ENCODE measurements around the gene KHDRBS1. TPM values are rescaled to one million over a fixed set of nuclear protein-coding genes. Genes with fewer than 3 reads are reported as not detected.
"Not testable (repeated sequence)": the region's sequence is repeated elsewhere in the genome, so short reads cannot be mapped to it uniquely, and the experiment has no call there.

Gene KHDRBS1
- total RNA-seq, 2 experiments from 2014 or later: 200 to 203 TPM

DNA sequence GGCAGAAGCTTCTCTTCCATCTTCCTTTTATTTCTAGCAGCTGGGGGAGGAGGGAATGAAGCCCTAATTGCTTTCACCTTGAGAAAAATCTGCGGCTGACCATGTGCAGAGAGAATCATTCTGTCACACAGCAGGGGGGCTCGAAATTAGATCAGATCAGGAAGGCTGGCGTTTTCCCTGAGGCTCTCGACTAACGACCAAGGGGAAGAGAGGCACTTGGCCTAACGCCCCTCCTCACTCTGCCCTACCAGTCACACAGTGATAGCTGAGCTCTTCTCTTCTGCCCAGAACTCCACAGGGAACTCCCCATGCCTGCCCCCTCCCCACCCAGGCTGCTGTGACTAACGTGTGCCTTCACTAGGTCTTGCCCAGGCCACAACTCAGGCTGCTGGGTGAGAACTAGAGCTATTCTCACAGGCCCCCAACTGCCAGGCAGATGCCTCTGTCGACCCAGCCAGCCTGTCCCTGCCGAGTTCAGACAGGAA, 26.5 kb upstream of the KHDRBS1 start:
- no peak for DNase-seq
- Mint-ChIP-seq H3K4me3 (no peak overlapping the region), H3K27ac (no peak overlapping the region), H3K9me3 (no peaks in the 10 kb centered on the region), H3K27me3 (no peaks in the 10 kb centered on the region), H3K4me1 (ENCODE audit: low read depth) (peaks cover 40% of the 10 kb centered on the region), H3K36me3 (no peaks in the 10 kb centered on the region)
- POLR2A ChIA-PET: no interaction called here
- intact Hi-C loops (cut with micrococcal nuclease): no loop called here
- CTCF ChIA-PET: no interaction called here

DNA sequence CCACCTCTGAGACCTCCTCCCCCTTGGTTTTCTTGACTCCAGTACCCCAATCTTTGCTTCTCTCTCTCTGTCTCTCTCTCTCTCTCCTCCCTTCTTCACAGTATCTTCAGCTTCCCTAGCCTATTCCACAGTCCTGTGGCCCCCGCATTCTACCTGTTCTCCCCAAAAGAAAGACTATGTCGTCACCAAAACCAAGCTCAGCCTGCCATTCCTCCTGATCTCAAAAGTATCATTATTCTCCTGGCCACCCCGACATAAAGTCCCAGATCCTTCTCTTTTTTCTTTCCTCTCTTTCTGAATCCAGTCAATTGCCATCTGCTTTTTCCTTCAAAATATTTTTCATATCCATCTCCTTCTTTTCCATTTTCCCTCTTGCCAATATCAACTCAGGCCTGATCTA, 23.7 kb upstream of the KHDRBS1 start:
- ChIA-PET POLR2A (no interaction called here), CTCF (no interaction called here)
- Mint-ChIP-seq H3K9me3 (no peaks in the 10 kb centered on the region), H3K27me3 (no peaks in the 10 kb centered on the region), H3K27ac (no peak overlapping the region), H3K4me3 (no peak overlapping the region), H3K4me1 (ENCODE audit: low read depth) (peaks cover 22% of the 10 kb centered on the region), H3K36me3 (no peaks in the 10 kb centered on the region)
- no peak for DNase-seq
- intact Hi-C loops (cut with micrococcal nuclease): no loop called here

DNA sequence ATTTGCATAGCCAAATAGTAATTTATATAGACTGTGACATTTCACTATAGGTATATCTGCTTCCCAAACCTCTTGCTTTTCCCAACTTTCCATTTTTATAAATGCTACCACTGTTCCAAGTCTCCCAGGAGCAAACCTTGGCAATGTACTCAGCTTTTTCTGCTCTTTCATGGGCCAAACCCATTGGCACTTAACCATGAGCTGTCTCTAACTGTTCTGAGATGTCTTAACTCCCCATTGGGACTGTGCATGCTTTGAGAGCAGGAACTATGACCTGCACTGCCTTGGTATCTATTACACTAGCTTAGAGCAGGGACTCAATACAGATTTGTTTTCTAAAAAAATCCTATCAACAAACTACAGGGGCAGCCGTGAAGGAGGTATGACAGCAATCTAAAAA, 22.5 kb upstream of the KHDRBS1 start:
- no peak overlapping the region for H3K27ac Mint-ChIP-seq
- H3K36me3 Mint-ChIP-seq: no peaks in the 10 kb centered on the region
- CTCF ChIA-PET: interaction anchor here (1.5 kb wide), 2 partner anchors 14 to 28 kb away, joined by 3 to 6 read pairs; no protein-coding TSS in a partner anchor
- H3K9me3 Mint-ChIP-seq: no peaks in the 10 kb centered on the region
- H3K4me1 Mint-ChIP-seq (ENCODE audit: low read depth): peaks cover 17% of the 10 kb centered on the region
- POLR2A ChIA-PET: interaction anchor here (0.7 kb wide), 1 partner anchor 72 kb away, joined by 3 read pairs; no protein-coding TSS in a partner anchor
- intact Hi-C loops (cut with micrococcal nuclease): no loop called here
- H3K4me3 Mint-ChIP-seq: no peak overlapping the region
- H3K27me3 Mint-ChIP-seq: no peaks in the 10 kb centered on the region
- DNase-seq: no peak

DNA sequence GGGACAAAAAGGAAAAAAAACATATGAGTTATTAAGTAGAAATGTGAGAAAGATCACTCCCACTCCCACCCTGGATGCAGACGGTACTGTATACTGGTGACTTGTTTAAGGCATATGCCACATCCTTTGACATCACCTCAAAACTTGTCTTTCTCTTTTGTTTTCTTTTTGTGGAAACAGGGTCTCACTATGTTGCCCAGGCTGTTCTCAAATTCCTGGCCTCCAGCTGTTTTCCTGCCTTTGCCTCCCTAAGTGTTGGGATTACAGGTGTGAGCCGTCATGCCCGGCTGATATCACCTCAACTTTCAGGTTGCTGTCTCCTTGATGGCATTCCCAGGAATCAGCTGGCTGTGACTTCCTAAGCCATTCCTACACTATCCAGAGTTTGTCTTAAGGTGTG, 18.4 kb upstream of the KHDRBS1 start:
- intact Hi-C loops (cut with micrococcal nuclease): no loop called here
- no peaks in the 10 kb centered on the region for H3K9me3 Mint-ChIP-seq
- H3K36me3 Mint-ChIP-seq: no peaks in the 10 kb centered on the region
- POLR2A ChIA-PET: no interaction called here
- CTCF ChIA-PET: interaction anchor here (1.3 kb wide), 1 partner anchor 31 kb away, joined by 3 read pairs; no protein-coding TSS in a partner anchor
- no peak overlapping the region for H3K4me3 Mint-ChIP-seq
- peaks cover 8% of the 10 kb centered on the region for H3K4me1 Mint-ChIP-seq (ENCODE audit: low read depth)
- no peak overlapping the region for H3K27ac Mint-ChIP-seq
- no peaks in the 10 kb centered on the region for H3K27me3 Mint-ChIP-seq
- DNase-seq: no peak

DNA sequence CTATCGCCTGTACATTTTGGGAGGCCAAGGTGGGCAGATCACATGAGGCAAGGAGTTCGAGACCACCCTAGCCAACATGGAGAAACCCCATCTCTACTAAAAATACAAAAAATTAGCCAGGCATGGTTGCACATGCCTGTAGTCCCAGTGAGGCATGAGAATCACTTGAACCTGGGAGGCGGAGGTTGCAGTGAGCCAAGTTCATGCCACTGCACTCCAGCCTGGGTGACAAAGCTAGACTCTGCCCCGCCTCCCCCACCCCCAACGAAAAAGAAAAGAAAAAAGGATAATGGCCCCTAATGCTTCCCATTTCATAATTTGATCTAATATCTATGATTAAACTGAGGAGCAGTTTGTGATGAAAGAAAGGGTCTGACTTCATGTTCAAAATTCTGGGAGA, 17.5 kb upstream of the KHDRBS1 start:
- POLR2A ChIA-PET; H3K4me1 Mint-ChIP-seq (ENCODE audit: low read depth); intact Hi-C loops (cut with micrococcal nuclease); H3K4me3 Mint-ChIP-seq; H3K27ac Mint-ChIP-seq; H3K9me3 Mint-ChIP-seq; H3K36me3 Mint-ChIP-seq; CTCF ChIA-PET; DNase-seq; H3K27me3 Mint-ChIP-seq: not testable (repeated sequence)

DNA sequence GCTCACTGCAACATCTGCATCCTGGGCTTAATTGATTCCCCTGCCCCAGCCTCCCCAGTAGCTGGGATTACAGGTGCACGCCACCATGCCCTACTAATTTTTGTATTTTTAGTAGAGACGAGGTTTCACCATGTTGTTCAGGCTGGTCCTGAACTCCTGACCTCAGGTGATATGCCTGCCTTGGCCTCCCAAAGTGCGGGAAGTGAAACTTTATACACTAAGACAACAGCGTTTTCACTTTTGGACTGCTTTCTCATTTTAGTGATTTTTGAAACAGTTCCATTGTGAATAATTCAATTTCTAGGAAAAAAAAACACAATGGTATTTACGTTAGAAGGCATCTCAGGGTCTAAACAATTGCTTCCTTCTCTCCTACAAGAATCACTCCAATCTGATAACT, 11.8 kb upstream of the KHDRBS1 start:
- no peaks in the 10 kb centered on the region for H3K36me3 Mint-ChIP-seq
- DNase-seq: no peak
- H3K27ac Mint-ChIP-seq: no peak overlapping the region
- CTCF ChIA-PET: no interaction called here
- peaks cover 5% of the 10 kb centered on the region for H3K4me1 Mint-ChIP-seq (ENCODE audit: low read depth)
- no peak overlapping the region for H3K4me3 Mint-ChIP-seq
- intact Hi-C loops (cut with micrococcal nuclease): no loop called here
- no peaks in the 10 kb centered on the region for H3K9me3 Mint-ChIP-seq
- POLR2A ChIA-PET: no interaction called here
- H3K27me3 Mint-ChIP-seq: no peaks in the 10 kb centered on the region

DNA sequence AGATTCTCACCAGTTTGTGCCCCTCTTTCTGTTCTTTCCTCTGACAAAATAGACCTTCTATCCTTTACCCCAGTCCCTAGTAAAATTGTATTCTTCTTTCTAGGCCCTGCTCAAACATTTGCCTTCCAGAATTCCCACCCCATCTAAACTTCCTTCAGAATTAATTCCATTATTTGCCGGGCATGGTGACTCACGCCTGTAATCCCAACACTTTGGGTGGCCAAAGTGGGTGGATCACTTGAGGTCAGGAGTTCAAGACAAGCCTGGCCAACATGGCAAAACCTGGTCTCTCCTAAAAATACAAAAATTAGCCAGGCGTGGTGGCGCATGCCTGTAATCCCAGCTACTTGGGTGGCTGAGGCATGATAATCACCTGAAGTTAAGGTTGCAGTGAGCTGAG, 11.4 kb upstream of the KHDRBS1 start:
- H3K4me3 Mint-ChIP-seq; H3K36me3 Mint-ChIP-seq; H3K27me3 Mint-ChIP-seq; H3K9me3 Mint-ChIP-seq; POLR2A ChIA-PET; DNase-seq; H3K27ac Mint-ChIP-seq; H3K4me1 Mint-ChIP-seq (ENCODE audit: low read depth); intact Hi-C loops (cut with micrococcal nuclease): not testable (repeated sequence)
- CTCF ChIA-PET: interaction anchor here (2.5 kb wide), 1 partner anchor 21 kb away, joined by 11 read pairs; no protein-coding TSS in a partner anchor

DNA sequence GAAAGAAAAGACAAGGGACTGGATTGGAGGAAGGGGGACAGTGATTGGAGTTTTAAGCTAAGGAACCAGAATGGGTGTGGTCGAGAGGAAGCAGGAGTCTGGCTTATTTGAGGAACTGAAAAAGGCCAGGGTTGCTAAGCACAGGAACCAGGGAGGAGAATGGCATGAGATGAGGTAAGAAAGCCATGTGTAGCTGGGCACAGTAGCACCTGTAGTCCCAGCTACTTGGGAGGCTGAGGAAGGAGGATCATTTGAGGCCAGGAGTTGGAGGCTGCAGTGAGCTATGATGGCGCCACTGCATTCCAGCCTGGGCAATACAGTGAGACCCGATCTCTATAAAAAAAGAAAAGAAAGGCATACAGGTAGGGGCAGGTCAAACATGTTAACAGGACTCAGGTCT, 8.1 kb upstream of the KHDRBS1 start:
- intact Hi-C loops (cut with micrococcal nuclease): no loop called here
- no peaks in the 10 kb centered on the region for H3K36me3 Mint-ChIP-seq
- no peak for DNase-seq
- peaks cover 5% of the 10 kb centered on the region for H3K4me1 Mint-ChIP-seq (ENCODE audit: low read depth)
- H3K9me3 Mint-ChIP-seq: no peaks in the 10 kb centered on the region
- ChIA-PET POLR2A (interaction anchor here (1.7 kb wide), 1 partner anchor 20 kb away, joined by 4 read pairs; no protein-coding TSS in a partner anchor), CTCF (interaction anchor here (0.6 to 2.5 kb wide), 7 partner anchors 9 to 65 kb away, joined by 3 to 10 read pairs (median 3); no protein-coding TSS in a partner anchor)
- no peak overlapping the region for H3K27ac Mint-ChIP-seq
- no peaks in the 10 kb centered on the region for H3K27me3 Mint-ChIP-seq
- no peak overlapping the region for H3K4me3 Mint-ChIP-seq

DNA sequence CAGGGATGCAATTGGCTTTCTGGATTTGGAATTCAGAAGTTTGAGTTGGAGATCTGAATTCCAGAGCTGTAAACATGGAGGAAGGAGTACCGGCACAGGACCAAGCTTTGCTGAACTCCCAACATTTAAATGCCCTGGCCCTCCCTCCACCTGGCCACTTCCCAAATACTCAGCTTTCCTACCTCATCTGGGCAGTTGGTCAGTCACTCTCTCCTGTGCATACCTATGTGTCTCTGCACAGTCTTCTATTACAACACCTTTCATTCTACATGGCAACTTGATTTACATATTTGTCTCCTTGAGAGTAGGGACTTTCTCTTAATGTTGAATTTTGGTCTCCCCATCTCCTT, 6.1 kb upstream of the KHDRBS1 start:
- no peak for DNase-seq
- no peak overlapping the region for H3K4me3 Mint-ChIP-seq
- no peak overlapping the region for H3K27ac Mint-ChIP-seq
- H3K27me3 Mint-ChIP-seq: no peaks in the 10 kb centered on the region
- peaks cover 5% of the 10 kb centered on the region for H3K4me1 Mint-ChIP-seq (ENCODE audit: low read depth)
- intact Hi-C loops (cut with micrococcal nuclease): no loop called here
- H3K36me3 Mint-ChIP-seq: no peaks in the 10 kb centered on the region
- H3K9me3 Mint-ChIP-seq: no peaks in the 10 kb centered on the region
- POLR2A ChIA-PET: no interaction called here
- CTCF ChIA-PET: interaction anchor here (0.7 kb wide), 1 partner anchor 42 kb away, joined by 3 read pairs; no protein-coding TSS in a partner anchor

DNA sequence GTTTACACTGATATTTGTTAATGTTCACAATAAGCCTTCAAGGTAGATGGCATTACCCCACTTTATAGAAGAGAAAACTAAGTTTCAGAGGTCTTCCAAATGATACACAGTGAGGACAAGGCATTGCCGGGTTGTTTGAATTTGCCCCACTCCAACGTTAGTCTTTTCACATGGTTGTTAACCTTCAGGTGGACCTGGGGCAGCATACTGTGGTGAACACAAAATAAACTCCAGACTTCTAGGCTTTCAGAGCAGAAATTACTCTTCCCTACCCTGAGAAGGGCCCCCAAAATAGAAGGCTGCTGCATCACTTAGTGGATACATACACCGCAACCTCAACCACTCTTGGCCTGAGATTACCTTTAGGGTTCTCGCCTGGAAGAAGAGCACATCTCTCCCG, 3.4 kb upstream of the KHDRBS1 start:
- H3K4me3 Mint-ChIP-seq: no peak overlapping the region
- peaks cover 8% of the 10 kb centered on the region for H3K36me3 Mint-ChIP-seq
- H3K27ac Mint-ChIP-seq: no peak overlapping the region
- H3K27me3 Mint-ChIP-seq: peaks cover 2% of the 10 kb centered on the region
- H3K9me3 Mint-ChIP-seq: no peaks in the 10 kb centered on the region
- CTCF ChIA-PET: no interaction called here
- H3K4me1 Mint-ChIP-seq (ENCODE audit: low read depth): peaks cover 4% of the 10 kb centered on the region
- POLR2A ChIA-PET: no interaction called here
- intact Hi-C loops (cut with micrococcal nuclease): loop anchor here (5.0 to 10.0 kb wide), 2 partner anchors 68 to 715 kb away; partner anchors contain the start of genes SNRNP40 and ZCCHC17
- DNase-seq: no peak

DNA sequence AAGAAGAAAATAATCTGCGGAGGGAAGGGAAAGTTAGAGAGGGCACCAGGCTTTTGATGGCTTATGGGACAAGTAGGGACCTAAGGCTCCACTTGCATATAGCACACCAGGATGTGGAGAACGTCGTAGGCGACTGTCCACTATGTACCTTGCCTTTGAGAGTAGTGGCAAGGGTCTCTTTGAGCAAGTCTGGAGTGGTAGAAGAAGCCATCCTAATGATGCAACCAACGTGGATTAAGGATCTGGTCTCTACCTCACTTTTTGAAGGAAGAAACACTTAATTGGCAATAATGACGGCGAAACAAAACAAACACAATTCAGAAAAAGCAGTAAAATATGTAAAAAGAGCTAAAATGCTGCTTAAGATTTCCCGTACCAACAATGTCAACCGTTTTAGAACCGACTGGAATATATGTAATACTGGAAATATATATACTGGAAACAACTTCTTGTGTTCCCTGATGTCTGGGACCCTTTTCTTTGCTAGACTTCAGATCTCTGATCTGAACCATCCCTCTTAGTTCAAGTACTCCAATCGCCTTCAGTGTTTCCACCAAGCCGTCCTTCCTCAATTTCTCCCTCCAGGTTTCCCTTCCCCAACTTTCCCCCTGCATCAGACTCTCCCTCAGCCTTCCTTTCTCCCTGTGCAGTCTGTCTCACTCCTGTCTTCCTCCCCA, 821 bp upstream of the KHDRBS1 start:
- peaks cover 2% of the 10 kb centered on the region for H3K27me3 Mint-ChIP-seq
- ChIA-PET CTCF (interaction anchor here (1.0 to 2.7 kb wide), 2 partner anchors 8 to 9 kb away, joined by 3 to 13 read pairs; no protein-coding TSS in a partner anchor), POLR2A (interaction anchor here (0.7 to 1.0 kb wide), 9 partner anchors 43 to 401 kb away, joined by 3 to 8 read pairs (median 3); partner anchors contain the start of genes KPNA6, PTP4A2 and TMEM39B)
- intact Hi-C loops (cut with micrococcal nuclease): loop anchor here (1.0 to 10.0 kb wide), 4 partner anchors 59 to 718 kb away; partner anchors contain the start of genes SNRNP40, TMEM39B, TXLNA and ZCCHC17
- H3K4me1 Mint-ChIP-seq (ENCODE audit: low read depth): peaks cover 20% of the 10 kb centered on the region
- peaks cover 22% of the 10 kb centered on the region for H3K36me3 Mint-ChIP-seq
- peak overlapping the region; percentile 82 for H3K4me3 Mint-ChIP-seq
- H3K9me3 Mint-ChIP-seq: no peaks in the 10 kb centered on the region
- H3K27ac Mint-ChIP-seq: peak overlapping the region; percentile 87
- no peak for DNase-seq

DNA sequence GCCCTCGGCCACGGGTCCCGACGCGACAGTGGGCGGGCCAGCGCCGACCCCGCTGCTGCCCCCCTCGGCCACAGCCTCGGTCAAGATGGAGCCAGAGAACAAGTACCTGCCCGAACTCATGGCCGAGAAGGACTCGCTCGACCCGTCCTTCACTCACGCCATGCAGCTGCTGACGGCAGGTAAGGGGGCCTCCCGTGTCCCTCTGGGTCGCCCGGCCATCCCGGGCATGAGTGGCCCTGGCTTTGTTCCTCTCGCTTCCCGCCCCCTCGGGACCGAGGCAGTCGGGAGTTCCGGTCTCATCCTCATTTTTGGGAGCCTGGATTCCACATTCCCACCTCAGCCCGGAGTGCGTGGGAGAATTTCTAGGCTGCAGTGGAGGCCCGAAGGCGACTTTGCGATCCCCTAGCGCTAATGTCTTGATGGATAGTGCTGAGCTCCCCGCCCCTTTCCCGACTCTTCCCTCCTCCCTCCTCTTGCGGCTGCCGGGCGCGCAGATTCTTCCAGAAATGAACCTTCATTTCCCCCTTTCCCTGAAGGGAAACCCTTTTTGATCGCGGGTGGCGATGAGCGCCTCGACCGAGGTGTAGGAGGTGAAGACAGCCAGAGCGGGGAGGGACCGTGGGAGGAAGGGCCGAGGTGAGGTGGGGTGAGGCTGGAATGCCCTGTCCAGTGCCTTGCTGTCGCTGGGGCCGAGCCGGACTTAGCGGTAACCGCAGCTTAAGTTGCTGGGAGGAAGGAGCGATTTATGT, 705 bp downstream of the KHDRBS1 start:
- H3K27ac Mint-ChIP-seq: peak overlapping the region; percentile 91
- CTCF ChIA-PET: interaction anchor here (0.8 to 1.2 kb wide), 3 partner anchors 9 to 93 kb away, joined by 3 to 4 read pairs (median 3); partner anchors contain the start of gene KPNA6
- peak overlapping the region; percentile 96 for H3K4me3 Mint-ChIP-seq
- intact Hi-C loops (cut with micrococcal nuclease): loop anchor here (2.0 to 10.0 kb wide), 3 partner anchors 30 to 720 kb away; partner anchors contain the start of genes SNRNP40 and ZCCHC17
- POLR2A ChIA-PET: interaction anchor here (0.6 to 1.0 kb wide), 7 partner anchors 38 to 331 kb away, joined by 3 to 9 read pairs (median 4); partner anchors contain the start of gene TMEM39B
- H3K4me1 Mint-ChIP-seq (ENCODE audit: low read depth): peaks cover 28% of the 10 kb centered on the region
- peaks cover 23% of the 10 kb centered on the region for H3K36me3 Mint-ChIP-seq
- peak; percentile 56 for DNase-seq
- peaks cover 2% of the 10 kb centered on the region for H3K27me3 Mint-ChIP-seq
- H3K9me3 Mint-ChIP-seq: no peaks in the 10 kb centered on the region
